GM23338 (cell line): ENCODE measurements around the gene MMP28.

ENCODE experiments used
- CREB1 ChIP-seq: fragments of 250-450 bp; sonication (Bioruptor Pico); IDR thresholded peaks from 2 replicates; pipeline ENCODE4 v1.5.0; 2020; ENCODE audit warnings: low read depth, mild to moderate bottlenecking, moderate library complexity
- ETS1 ChIP-seq: IDR thresholded peaks from 2 replicates; pipeline ENCODE4 v1.6.1; 2016; ENCODE audit warnings: antibody characterized with exemption
- EZH2 ChIP-seq: fragments of 200-600 bp; sonication (generic); IDR thresholded peaks from one replicate; pipeline ENCODE4 v1.8.0; 2017; ENCODE audit warnings: antibody characterized with exemption, mild to moderate bottlenecking, low read depth; ENCODE audit not compliant: unreplicated experiment
- EZH2phosphoT487 ChIP-seq: fragments of 200-600 bp; sonication (generic); IDR thresholded peaks from one replicate; pipeline ENCODE4 v1.8.1; 2018; ENCODE audit warnings: antibody characterized with exemption; ENCODE audit not compliant: unreplicated experiment
- JUNB ChIP-seq: IDR thresholded peaks from one replicate; pipeline ENCODE4 v1.6.1; 2016; ENCODE audit warnings: antibody characterized with exemption; ENCODE audit not compliant: unreplicated experiment
- NANOG ChIP-seq: IDR thresholded peaks from 2 replicates; pipeline ENCODE4 v1.6.1; 2016; ENCODE audit warnings: antibody characterized with exemption, borderline replicate concordance
- POLR2AphosphoS5 ChIP-seq: IDR thresholded peaks from 2 replicates; pipeline ENCODE4 v1.6.1; 2016; ENCODE audit warnings: antibody characterized with exemption, low read depth
- STAT1 ChIP-seq: IDR thresholded peaks from one replicate; pipeline ENCODE4 v1.6.1; 2016; ENCODE audit warnings: antibody characterized with exemption; ENCODE audit not compliant: unreplicated experiment
- ZNF114 ChIP-seq: fragments of 250-450 bp; sonication (Bioruptor Pico); IDR thresholded peaks from 2 replicates; pipeline ENCODE4 v1.5.0; 2020; ENCODE audit warnings: mild to moderate bottlenecking, moderate library complexity
- ZNF331 ChIP-seq: fragments of 250-450 bp; sonication (Bioruptor Pico); IDR thresholded peaks from 2 replicates; pipeline ENCODE4 v1.5.0; 2020; ENCODE audit warnings: low read depth, mild to moderate bottlenecking, moderate library complexity
- ZNF462 ChIP-seq: fragments of 250-450 bp; sonication (Bioruptor Pico); IDR thresholded peaks from 2 replicates; pipeline ENCODE4 v1.5.0; 2020; ENCODE audit warnings: mild to moderate bottlenecking, moderate library complexity
- TF ChIP-seq, protein P1 (sequence below), 2 experiments: fragments of 200-600 bp in 1 of 2; sonication (generic) in 1 of 2; conservative IDR thresholded peaks; 2 replicates each; pipeline versions ENCODE4 v1.5.1 to v1.6.1; 2016 to 2017; ENCODE audit warnings: antibody characterized with exemption in 2 of 2, low read depth in 2 of 2, mild to moderate bottlenecking in 2 of 2, moderate library complexity in 1 of 2
- TF ChIP-seq, protein P2 (sequence below): IDR thresholded peaks from one replicate; pipeline ENCODE4 v1.6.1; 2018; ENCODE audit warnings: antibody characterized with exemption; ENCODE audit not compliant: unreplicated experiment

DNA sequence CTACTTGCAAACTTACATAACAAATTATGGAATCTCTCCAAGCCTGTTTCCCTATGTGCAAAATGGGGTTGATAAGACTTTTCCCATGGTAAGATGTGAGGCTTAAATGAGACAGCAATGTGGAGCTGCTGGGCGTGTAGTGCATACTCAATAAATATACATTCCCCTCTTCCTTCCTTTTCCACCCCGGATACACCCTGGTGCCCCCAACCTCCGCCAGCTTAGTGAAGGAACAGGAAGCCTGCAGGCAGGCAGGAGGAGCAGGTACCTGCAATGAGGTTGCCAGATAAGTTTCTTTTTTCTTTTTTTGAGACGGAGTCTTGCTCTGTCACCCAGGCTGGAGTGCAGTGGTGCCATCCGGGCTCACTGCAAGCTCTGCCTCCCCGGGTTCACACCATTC is 19.9 kb downstream of the MMP28 start:
- TF ChIP-seq JUNB (no peak), POLR2AphosphoS5 (no peak), EZH2 (no peak), ETS1 (no peak), ZNF114 (CRISPR knock-in tag) (no peak), EZH2phosphoT487 (no peak), CREB1 (CRISPR knock-in tag) (no peak), ZNF331 (CRISPR knock-in tag) (no peak), STAT1 (no peak), NANOG (no peak), ZNF462 (CRISPR knock-in tag) (no peak)
- TF ChIP-seq, protein P1, sequence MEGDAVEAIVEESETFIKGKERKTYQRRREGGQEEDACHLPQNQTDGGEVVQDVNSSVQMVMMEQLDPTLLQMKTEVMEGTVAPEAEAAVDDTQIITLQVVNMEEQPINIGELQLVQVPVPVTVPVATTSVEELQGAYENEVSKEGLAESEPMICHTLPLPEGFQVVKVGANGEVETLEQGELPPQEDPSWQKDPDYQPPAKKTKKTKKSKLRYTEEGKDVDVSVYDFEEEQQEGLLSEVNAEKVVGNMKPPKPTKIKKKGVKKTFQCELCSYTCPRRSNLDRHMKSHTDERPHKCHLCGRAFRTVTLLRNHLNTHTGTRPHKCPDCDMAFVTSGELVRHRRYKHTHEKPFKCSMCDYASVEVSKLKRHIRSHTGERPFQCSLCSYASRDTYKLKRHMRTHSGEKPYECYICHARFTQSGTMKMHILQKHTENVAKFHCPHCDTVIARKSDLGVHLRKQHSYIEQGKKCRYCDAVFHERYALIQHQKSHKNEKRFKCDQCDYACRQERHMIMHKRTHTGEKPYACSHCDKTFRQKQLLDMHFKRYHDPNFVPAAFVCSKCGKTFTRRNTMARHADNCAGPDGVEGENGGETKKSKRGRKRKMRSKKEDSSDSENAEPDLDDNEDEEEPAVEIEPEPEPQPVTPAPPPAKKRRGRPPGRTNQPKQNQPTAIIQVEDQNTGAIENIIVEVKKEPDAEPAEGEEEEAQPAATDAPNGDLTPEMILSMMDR (conservative IDR thresholded peaks at IDR 0.05; ENCODE audit: low read depth in 2 of 2) = no peak
- TF ChIP-seq, protein P2, sequence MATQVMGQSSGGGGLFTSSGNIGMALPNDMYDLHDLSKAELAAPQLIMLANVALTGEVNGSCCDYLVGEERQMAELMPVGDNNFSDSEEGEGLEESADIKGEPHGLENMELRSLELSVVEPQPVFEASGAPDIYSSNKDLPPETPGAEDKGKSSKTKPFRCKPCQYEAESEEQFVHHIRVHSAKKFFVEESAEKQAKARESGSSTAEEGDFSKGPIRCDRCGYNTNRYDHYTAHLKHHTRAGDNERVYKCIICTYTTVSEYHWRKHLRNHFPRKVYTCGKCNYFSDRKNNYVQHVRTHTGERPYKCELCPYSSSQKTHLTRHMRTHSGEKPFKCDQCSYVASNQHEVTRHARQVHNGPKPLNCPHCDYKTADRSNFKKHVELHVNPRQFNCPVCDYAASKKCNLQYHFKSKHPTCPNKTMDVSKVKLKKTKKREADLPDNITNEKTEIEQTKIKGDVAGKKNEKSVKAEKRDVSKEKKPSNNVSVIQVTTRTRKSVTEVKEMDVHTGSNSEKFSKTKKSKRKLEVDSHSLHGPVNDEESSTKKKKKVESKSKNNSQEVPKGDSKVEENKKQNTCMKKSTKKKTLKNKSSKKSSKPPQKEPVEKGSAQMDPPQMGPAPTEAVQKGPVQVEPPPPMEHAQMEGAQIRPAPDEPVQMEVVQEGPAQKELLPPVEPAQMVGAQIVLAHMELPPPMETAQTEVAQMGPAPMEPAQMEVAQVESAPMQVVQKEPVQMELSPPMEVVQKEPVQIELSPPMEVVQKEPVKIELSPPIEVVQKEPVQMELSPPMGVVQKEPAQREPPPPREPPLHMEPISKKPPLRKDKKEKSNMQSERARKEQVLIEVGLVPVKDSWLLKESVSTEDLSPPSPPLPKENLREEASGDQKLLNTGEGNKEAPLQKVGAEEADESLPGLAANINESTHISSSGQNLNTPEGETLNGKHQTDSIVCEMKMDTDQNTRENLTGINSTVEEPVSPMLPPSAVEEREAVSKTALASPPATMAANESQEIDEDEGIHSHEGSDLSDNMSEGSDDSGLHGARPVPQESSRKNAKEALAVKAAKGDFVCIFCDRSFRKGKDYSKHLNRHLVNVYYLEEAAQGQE = no peak
